OCI-LY1 (cell line): Measurements from ENCODE around the gene BBX.

Experiments used
- H2AFZ ChIP-seq: fragments of 200-600 bp; sonication (generic), shearing (Covaris generic); 2 replicates; pipeline ENCODE4 v1.6.0; 2014; ENCODE audit warnings: antibody characterized with exemption, mild to moderate bottlenecking, low read length
- H3F3A ChIP-seq: fragments of 200-600 bp; sonication (generic), shearing (Covaris generic); 2 replicates; pipeline ENCODE4 v1.6.0; 2014; ENCODE audit warnings: mild to moderate bottlenecking, antibody characterized with exemption, low read length, moderate library complexity; ENCODE audit not compliant: insufficient read depth
- H3K27ac ChIP-seq: fragments of 200-600 bp; sonication (generic); 2 replicates; pipeline ENCODE4 v1.5.1; 2014; ENCODE audit warnings: low read length, mixed run types, mild to moderate bottlenecking, low read depth; ENCODE audit not compliant: poor library complexity, severe bottlenecking
- H3K27me3 ChIP-seq: fragments of 200-600 bp; sonication (generic); 2 replicates; pipeline ENCODE4 v1.6.0; 2014; ENCODE audit warnings: antibody characterized with exemption, mild to moderate bottlenecking, low read length, moderate library complexity; ENCODE audit not compliant: insufficient read depth
- H3K36me3 ChIP-seq: fragments of 200-600 bp; sonication (generic); 2 replicates; pipeline ENCODE4 v1.6.1; 2014; ENCODE audit warnings: mild to moderate bottlenecking, antibody characterized with exemption, low read length, moderate library complexity, mixed read lengths; ENCODE audit not compliant: insufficient read depth
- H3K4me1 ChIP-seq: fragments of 200-600 bp; sonication (generic); 2 replicates; pipeline ENCODE4 v1.5.1; 2014; ENCODE audit warnings: mild to moderate bottlenecking, low read length, moderate library complexity; ENCODE audit not compliant: insufficient read depth, severe bottlenecking
- H3K4me2 ChIP-seq: fragments of 200-600 bp; sonication (generic), shearing (Covaris generic); 2 replicates; pipeline ENCODE4 v1.6.1; 2014; ENCODE audit warnings: low read length
- H3K4me3 ChIP-seq: fragments of 200-600 bp; sonication (generic); 2 replicates; pipeline ENCODE4 v1.5.1; 2014; ENCODE audit warnings: low read length, low read depth, mild to moderate bottlenecking, mixed read lengths; ENCODE audit not compliant: poor library complexity, severe bottlenecking
- H3K79me2 ChIP-seq: fragments of 200-600 bp; shearing (Covaris generic); 2 replicates; pipeline ENCODE4 v1.6.1; 2016; ENCODE audit warnings: mixed run types, low read length, mixed read lengths; ENCODE audit not compliant: insufficient read depth
- H3K9ac ChIP-seq: fragments of 200-600 bp; sonication (generic), shearing (Covaris generic); 2 replicates; pipeline ENCODE4 v1.6.1; 2014; ENCODE audit warnings: mild to moderate bottlenecking, low read length, mixed read lengths
- H3K9me2 ChIP-seq: fragments of 200-600 bp; sonication (generic), shearing (Covaris generic); 2 replicates; pipeline ENCODE4 v1.6.1; 2014; ENCODE audit warnings: low read depth, mild to moderate bottlenecking, low read length, mixed read lengths
- H3K9me3 ChIP-seq: fragments of 200-600 bp; shearing (Covaris generic); 2 replicates; pipeline ENCODE4 v1.6.1; 2014; ENCODE audit warnings: low read length, mixed read lengths
- H4K20me1 ChIP-seq: fragments of 200-600 bp; sonication (generic), shearing (Covaris generic); 2 replicates; pipeline ENCODE4 v1.6.0; 2016; ENCODE audit warnings: mild to moderate bottlenecking, low read length; ENCODE audit not compliant: insufficient read depth
- CTCF ChIP-seq: fragments of 200-600 bp; sonication (generic), shearing (Covaris generic); IDR thresholded peaks from 2 replicates; pipeline ENCODE4 v1.5.1; 2017; ENCODE audit warnings: mild to moderate bottlenecking, antibody characterized with exemption, low read length, moderate library complexity, mixed read lengths
- EZH2 ChIP-seq: fragments of 200-600 bp; sonication (generic), shearing (Covaris generic); IDR thresholded peaks from 2 replicates; pipeline ENCODE4 v1.8.0; 2017; ENCODE audit warnings: borderline replicate concordance, mixed run types, mild to moderate bottlenecking, antibody characterized with exemption, low read length, moderate library complexity, mixed read lengths

Gene BBX

DNA sequence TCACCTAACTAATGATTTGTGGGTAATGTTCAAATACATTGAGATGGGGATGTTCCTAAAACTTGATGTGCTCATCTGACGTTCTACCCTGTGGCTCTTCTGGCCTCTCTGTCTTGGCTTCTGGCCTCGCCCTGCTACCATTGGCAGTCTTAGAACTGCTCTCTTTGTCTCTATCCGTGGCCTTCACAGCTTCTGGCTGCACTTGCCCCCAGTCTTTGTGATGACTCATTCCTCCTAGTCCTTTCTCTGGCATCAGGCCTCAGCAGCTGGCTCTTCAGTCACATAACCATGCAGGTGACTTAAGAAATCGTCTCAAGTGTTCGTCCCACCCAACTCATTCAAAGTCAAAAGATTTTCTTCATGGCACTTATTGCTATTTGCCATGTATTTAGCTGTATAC lies 188.1 kb downstream of the BBX start:
- Histone ChIP-seq H3K36me3 (peaks cover 24% of the 10 kb centered on the region; the same call in 1 of the 2 replicates), H3K4me1 (no peaks in the 10 kb centered on the region), H4K20me1 (no peaks in the 10 kb centered on the region), H3K9me2 (no peaks in the 10 kb centered on the region), H3K4me3 (no peak overlapping the region), H3K79me2 (no peaks in the 10 kb centered on the region), H3K4me2 (no peak overlapping the region), H3K27ac (no peak overlapping the region), H3K27me3 (no peaks in the 10 kb centered on the region), H3K9ac (no peak overlapping the region), H2AFZ (no peak overlapping the region), H3K9me3 (no peaks in the 10 kb centered on the region), H3F3A (no peaks in the 10 kb centered on the region)
- TF ChIP-seq EZH2 (no peak), CTCF (no peak)

GRCh38 chr3:107716734-107717133 lies 194.0 kb downstream of the BBX start:
- Histone ChIP-seq H4K20me1 (no peaks in the 10 kb centered on the region), H3K9me3 (no peaks in the 10 kb centered on the region), H3K4me2 (no peak overlapping the region), H3K9me2 (no peaks in the 10 kb centered on the region), H3K27ac (no peak overlapping the region), H3F3A (no peaks in the 10 kb centered on the region), H3K36me3 (peaks cover 24% of the 10 kb centered on the region; the same call in 1 of the 2 replicates), H3K4me1 (peaks cover 5% of the 10 kb centered on the region), H2AFZ (no peak overlapping the region), H3K79me2 (no peaks in the 10 kb centered on the region), H3K9ac (no peak overlapping the region), H3K27me3 (no peaks in the 10 kb centered on the region), H3K4me3 (no peak overlapping the region)
- TF ChIP-seq EZH2, result no peak
- no peak for TF ChIP-seq CTCF

DNA sequence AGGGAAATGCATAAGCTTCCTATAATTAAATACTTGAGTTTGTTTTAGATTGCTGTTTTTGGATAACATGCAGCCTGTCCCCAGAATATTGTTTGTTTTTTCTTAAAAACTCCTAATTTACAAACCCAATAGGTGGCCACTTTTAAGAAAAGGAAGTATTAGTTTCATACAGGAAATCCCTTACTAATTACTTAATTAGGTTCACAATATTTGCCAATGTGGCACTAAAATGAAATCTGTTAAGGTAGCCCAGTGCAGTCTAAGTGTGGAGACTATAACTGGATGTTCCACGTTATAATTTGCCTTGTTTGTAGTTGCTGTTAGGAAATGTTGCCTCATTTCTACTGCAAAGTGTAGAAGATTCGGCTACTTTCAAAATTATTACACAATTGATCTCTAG lies 195.8 kb downstream of the BBX start:
- H3F3A ChIP-seq, result peaks cover 3% of the 10 kb centered on the region; the same call in 1 of the 2 replicates
- H3K79me2 ChIP-seq, result no peaks in the 10 kb centered on the region
- H3K9me3 ChIP-seq, result no peaks in the 10 kb centered on the region
- no peaks in the 10 kb centered on the region for H3K9me2 ChIP-seq
- H3K27ac ChIP-seq, result no peak overlapping the region
- peaks cover 5% of the 10 kb centered on the region for H3K4me1 ChIP-seq
- H4K20me1 ChIP-seq, result no peaks in the 10 kb centered on the region
- peaks cover 15% of the 10 kb centered on the region; the same call in 1 of the 2 replicates for H3K36me3 ChIP-seq
- H3K27me3 ChIP-seq, result no peaks in the 10 kb centered on the region
- no peak for TF ChIP-seq CTCF
- TF ChIP-seq EZH2, result no peak
- H3K4me3 ChIP-seq, result no peak overlapping the region
- H3K4me2 ChIP-seq, result no peak overlapping the region
- no peak overlapping the region for H3K9ac ChIP-seq
- H2AFZ ChIP-seq, result no peak overlapping the region
